H9 (cell line): ENCODE data around the gene ARSH. TPM values are rescaled to one million over a fixed set of nuclear protein-coding genes. Genes with fewer than 3 reads are reported as not detected.

ENCODE experiments used
- DNase-seq: peaks from one replicate; pipeline ENCODE4 v3.0.0-alpha.2; 2017
- H2AFZ ChIP-seq: one replicate; pipeline ENCODE4 v1.6.1; 2013; ENCODE audit warnings: mild to moderate bottlenecking, low read length, control low read depth, moderate library complexity
- H2AK5ac ChIP-seq: 2 replicates; pipeline ENCODE4 v1.6.1; 2013; ENCODE audit warnings: low read length, control low read depth, mixed read lengths; ENCODE audit not compliant: insufficient read length
- H2BK120ac ChIP-seq: one replicate; pipeline ENCODE4 v1.6.1; 2013; ENCODE audit warnings: low read depth, mild to moderate bottlenecking, low read length, control low read depth, inconsistent platforms; ENCODE audit not compliant: poor library complexity, severe bottlenecking
- H2BK12ac ChIP-seq: 2 replicates; pipeline ENCODE4 v1.6.1; 2013; ENCODE audit warnings: low read length, control low read depth, mixed read lengths, low read depth; ENCODE audit not compliant: insufficient read length
- H2BK15ac ChIP-seq: 2 replicates; pipeline ENCODE4 v1.6.1; 2013; ENCODE audit warnings: low read depth, low read length, control low read depth
- H2BK20ac ChIP-seq: one replicate; pipeline ENCODE4 v1.6.1; 2013; ENCODE audit warnings: low read depth, mild to moderate bottlenecking, low read length, control low read depth, inconsistent platforms; ENCODE audit not compliant: poor library complexity, severe bottlenecking
- H2BK5ac ChIP-seq: 2 replicates; pipeline ENCODE4 v1.6.1; 2013; ENCODE audit warnings: low read length, control low read depth, mixed read lengths; ENCODE audit not compliant: insufficient read length
- H3K14ac ChIP-seq: 2 replicates; pipeline ENCODE4 v1.6.1; 2013; ENCODE audit warnings: low read length, control low read depth; ENCODE audit not compliant: insufficient read depth
- H3K18ac ChIP-seq: 2 replicates; pipeline ENCODE4 v1.6.1; 2013; ENCODE audit warnings: low read depth, mild to moderate bottlenecking, mixed read lengths, low read length, control low read depth; ENCODE audit not compliant: insufficient read length
- H3K23ac ChIP-seq: 2 replicates; pipeline ENCODE4 v1.6.1; 2013; ENCODE audit warnings: low read length, control low read depth, mixed read lengths, low read depth; ENCODE audit not compliant: insufficient read length
- H3K23me2 ChIP-seq: 2 replicates; pipeline ENCODE4 v1.6.1; 2013; ENCODE audit warnings: low read depth, mild to moderate bottlenecking, mixed read lengths, low read length, control low read depth; ENCODE audit not compliant: insufficient read length, poor library complexity, severe bottlenecking
- H3K27ac ChIP-seq: 2 replicates; pipeline ENCODE4 v1.5.1; 2013; ENCODE audit warnings: low read length, control low read depth, mixed read lengths, low read depth; ENCODE audit not compliant: insufficient read length
- H3K27me3 ChIP-seq: 2 replicates; pipeline ENCODE4 v1.6.1; 2013; ENCODE audit warnings: low read length, control low read depth, inconsistent platforms; ENCODE audit not compliant: insufficient read depth
- H3K4ac ChIP-seq: 2 replicates; pipeline ENCODE4 v1.6.1; 2013; ENCODE audit warnings: low read depth, mild to moderate bottlenecking, control low read depth, inconsistent platforms, low read length, moderate library complexity
- H3K4me1 ChIP-seq: 2 replicates; pipeline ENCODE4 v1.6.1; 2013; ENCODE audit warnings: low read length, control low read depth, inconsistent platforms; ENCODE audit not compliant: insufficient read depth
- H3K4me2 ChIP-seq: 2 replicates; pipeline ENCODE4 v1.6.1; 2013; ENCODE audit warnings: low read length, control low read depth, mixed read lengths; ENCODE audit not compliant: insufficient read length, insufficient read depth
- H3K56ac ChIP-seq: 2 replicates; pipeline ENCODE4 v1.6.1; 2013; ENCODE audit warnings: low read depth, mild to moderate bottlenecking, mixed read lengths, low read length, control low read depth; ENCODE audit not compliant: insufficient read length
- H3K79me1 ChIP-seq: 2 replicates; pipeline ENCODE4 v1.6.1; 2013; ENCODE audit warnings: low read depth, mild to moderate bottlenecking, moderate library complexity, low read length, control low read depth, inconsistent platforms; ENCODE audit not compliant: insufficient read depth, poor library complexity, severe bottlenecking
- H3K79me2 ChIP-seq: 2 replicates; pipeline ENCODE4 v1.6.1; 2013; ENCODE audit warnings: low read length, control low read depth, inconsistent platforms; ENCODE audit not compliant: insufficient read depth
- H3K9ac ChIP-seq: 2 replicates; pipeline ENCODE4 v1.6.1; 2013; ENCODE audit warnings: low read length, control low read depth, mixed read lengths; ENCODE audit not compliant: insufficient read length; ENCODE audit errors: extremely low read depth
- H3K9me3 ChIP-seq: one replicate; pipeline ENCODE4 v1.6.1; 2013; ENCODE audit warnings: low read depth, low read length, inconsistent platforms; ENCODE audit not compliant: control insufficient read depth
- H3T11ph ChIP-seq: one replicate; pipeline ENCODE4 v1.6.1; 2013; ENCODE audit warnings: mild to moderate bottlenecking, low read length, control low read depth, inconsistent platforms
- H4K20me1 ChIP-seq: one replicate; pipeline ENCODE4 v1.6.1; 2013; ENCODE audit not compliant: control insufficient read depth, insufficient read length, insufficient read depth
- H4K5ac ChIP-seq: 2 replicates; pipeline ENCODE4 v1.6.1; 2013; ENCODE audit warnings: low read depth, mild to moderate bottlenecking, mixed read lengths, low read length, control low read depth; ENCODE audit not compliant: insufficient read length
- H4K8ac ChIP-seq: replicated peaks from 2 replicates; pipeline ENCODE4 v1.6.1; 2013; ENCODE audit warnings: low read length, control low read depth, mixed read lengths, low read depth; ENCODE audit not compliant: insufficient read length
- H4K91ac ChIP-seq: 2 replicates; pipeline ENCODE4 v1.6.1; 2013; ENCODE audit warnings: low read depth, mild to moderate bottlenecking, moderate library complexity, mixed read lengths, low read length, control low read depth; ENCODE audit not compliant: insufficient read length
- H3K27ac Mint-ChIP-seq, 3 experiments: 2 replicates in 2 of 3; 3 replicates in 1 of 3; pipeline ENCODE4 v1.8.0; 2020 to 2021; ENCODE audit warnings: mixed read lengths in 3 of 3, mild to moderate bottlenecking in 1 of 3, moderate library complexity in 1 of 3
- H3K27me3 Mint-ChIP-seq: 2 replicates; pipeline ENCODE4 v1.8.0; 2021; ENCODE audit warnings: low read depth, mild to moderate bottlenecking, moderate library complexity, mixed read lengths
- H3K36me3 Mint-ChIP-seq, 3 experiments: 2 replicates in 2 of 3; 3 replicates in 1 of 3; pipeline ENCODE4 v1.8.0; 2020 to 2021; ENCODE audit warnings: low read depth in 3 of 3, mixed read lengths in 3 of 3; ENCODE audit not compliant: insufficient read depth in 1 of 3
- H3K4me1 Mint-ChIP-seq, 2 experiments: 2 replicates each; pipeline ENCODE4 v1.8.0; 2020; ENCODE audit warnings: mixed read lengths in 2 of 2
- H3K4me3 Mint-ChIP-seq, 2 experiments: 2 replicates in 1 of 2; 3 replicates in 1 of 2; pipeline ENCODE4 v1.8.0; 2020 to 2021; ENCODE audit warnings: mild to moderate bottlenecking in 2 of 2, mixed read lengths in 2 of 2, moderate library complexity in 1 of 2
- H3K9me3 Mint-ChIP-seq, 2 experiments: 2 replicates in 1 of 2; 3 replicates in 1 of 2; pipeline ENCODE4 v1.8.0; 2020; ENCODE audit warnings: mild to moderate bottlenecking in 2 of 2, mixed read lengths in 2 of 2, moderate library complexity in 1 of 2
- WGBS: extraction: QIAGEN DNeasy Blood & Tissue Kit; methylation state at CpG from one replicate; pipeline ENCODE4 v1.1.7; 2013; ENCODE audit warnings: missing lambda C conversion rate, low lambda C conversion rate, mixed read lengths; ENCODE audit not compliant: insufficient read length; ENCODE audit errors: extremely low coverage; 5-methylcytosine and 5-hydroxymethylcytosine counted together
- total RNA-seq: library from RNA; stranded (reverse); gene quantifications from 2 replicates; pipeline ENCODE4 v1.2.1, GENCODE V29; 2021
- TF ChIP-seq, protein P1 (sequence below): fragments of 200-600 bp; sonication (generic); conservative IDR thresholded peaks from 3 replicates; pipeline ENCODE4 v1.8.0; 2021; ENCODE audit warnings: antibody characterized with exemption, mild to moderate bottlenecking

The ARSH gene
- total RNA-seq, 1 experiment from 2014 or later: not detected

DNA sequence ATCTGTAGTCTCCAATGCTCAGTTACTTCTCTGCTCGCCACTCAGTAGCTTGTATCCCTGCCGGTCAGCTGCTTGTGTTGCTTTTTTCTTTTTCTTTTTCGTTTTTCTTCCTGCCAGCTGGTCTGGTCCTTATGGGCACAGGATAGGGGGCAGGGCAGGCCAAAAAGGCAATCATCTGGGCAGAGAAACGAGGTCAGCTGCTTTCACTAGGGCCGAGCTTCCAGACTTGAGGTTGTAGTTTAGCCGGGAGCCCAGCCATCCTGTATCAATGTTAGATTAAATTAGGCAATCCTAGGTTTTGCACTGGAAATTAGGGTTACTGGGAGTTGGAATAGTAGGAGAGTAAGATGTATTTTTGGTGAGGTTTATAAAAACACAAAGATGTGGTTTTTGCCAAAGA is 38.3 kb downstream of the ARSH start:
- H3K23me2 ChIP-seq: no peaks in the 10 kb centered on the region
- H3K23ac ChIP-seq: no peak overlapping the region
- H2BK120ac ChIP-seq: no peak overlapping the region
- H3K4me1 ChIP-seq: no peaks in the 10 kb centered on the region
- no peak overlapping the region for H2BK5ac ChIP-seq
- H4K8ac ChIP-seq: no peak overlapping the region
- H3K4me2 ChIP-seq: no peak overlapping the region
- H3K27me3 ChIP-seq: no peaks in the 10 kb centered on the region
- no peak overlapping the region for H3T11ph ChIP-seq
- no peak overlapping the region for H2BK12ac ChIP-seq
- no peak overlapping the region for H3K14ac ChIP-seq
- H4K5ac ChIP-seq: no peak overlapping the region
- no peak overlapping the region for H4K91ac ChIP-seq
- H3K27ac ChIP-seq: no peak overlapping the region
- no peak for DNase-seq
- H3K9ac ChIP-seq: no peak overlapping the region
- TF ChIP-seq, protein P1, sequence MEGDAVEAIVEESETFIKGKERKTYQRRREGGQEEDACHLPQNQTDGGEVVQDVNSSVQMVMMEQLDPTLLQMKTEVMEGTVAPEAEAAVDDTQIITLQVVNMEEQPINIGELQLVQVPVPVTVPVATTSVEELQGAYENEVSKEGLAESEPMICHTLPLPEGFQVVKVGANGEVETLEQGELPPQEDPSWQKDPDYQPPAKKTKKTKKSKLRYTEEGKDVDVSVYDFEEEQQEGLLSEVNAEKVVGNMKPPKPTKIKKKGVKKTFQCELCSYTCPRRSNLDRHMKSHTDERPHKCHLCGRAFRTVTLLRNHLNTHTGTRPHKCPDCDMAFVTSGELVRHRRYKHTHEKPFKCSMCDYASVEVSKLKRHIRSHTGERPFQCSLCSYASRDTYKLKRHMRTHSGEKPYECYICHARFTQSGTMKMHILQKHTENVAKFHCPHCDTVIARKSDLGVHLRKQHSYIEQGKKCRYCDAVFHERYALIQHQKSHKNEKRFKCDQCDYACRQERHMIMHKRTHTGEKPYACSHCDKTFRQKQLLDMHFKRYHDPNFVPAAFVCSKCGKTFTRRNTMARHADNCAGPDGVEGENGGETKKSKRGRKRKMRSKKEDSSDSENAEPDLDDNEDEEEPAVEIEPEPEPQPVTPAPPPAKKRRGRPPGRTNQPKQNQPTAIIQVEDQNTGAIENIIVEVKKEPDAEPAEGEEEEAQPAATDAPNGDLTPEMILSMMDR: no peak
- Mint-ChIP-seq H3K9me3 (peaks cover 6 to 11% of the 10 kb centered on the region in 2 experiments; a peak in 3 of 5 replicates), H3K27ac (no peak overlapping the region), H3K4me1 (peaks cover 3 to 15% of the 10 kb centered on the region in 2 experiments; a peak in 3 of 4 replicates), H3K4me3 (no peak overlapping the region), H3K36me3 (peaks cover 0 to 2% (median 2%) of the 10 kb centered on the region in 3 experiments; a peak in 2 of 7 replicates), H3K27me3 (no peaks in the 10 kb centered on the region)
- H3K18ac ChIP-seq: no peak overlapping the region
- H2BK20ac ChIP-seq: no peak overlapping the region
- no CpG with 5 or more reads among the region's 6 CpGs for WGBS
- no peaks in the 10 kb centered on the region for H4K20me1 ChIP-seq
- no peaks in the 10 kb centered on the region for H3K79me2 ChIP-seq
- no peak overlapping the region for H2BK15ac ChIP-seq
- H2AK5ac ChIP-seq: no peak overlapping the region
- no peaks in the 10 kb centered on the region for H3K9me3 ChIP-seq
- H3K4ac ChIP-seq: no peak overlapping the region
- no peak overlapping the region for H3K56ac ChIP-seq
- no peak overlapping the region for H2AFZ ChIP-seq
- no peaks in the 10 kb centered on the region for H3K79me1 ChIP-seq
